Neural progenitor cell (in vitro differentiated cells): ENCODE data around the gene CCT5. TPM values are rescaled to one million over a fixed set of nuclear protein-coding genes. Genes with fewer than 3 reads are reported as not detected.
"Not testable (repeated sequence)": the region's sequence is repeated elsewhere in the genome, so short reads cannot be mapped to it uniquely, and the experiment has no call there.

Experiments
- DNase-seq: peaks from one replicate; pipeline ENCODE4 v3.0.0-alpha.2; 2016; ENCODE audit warnings: low spot score
- H2AFZ ChIP-seq: fragments of 200-600 bp; sonication (generic); replicated peaks from 2 replicates; pipeline ENCODE4 v1.6.1; 2016; ENCODE audit warnings: antibody characterized with exemption
- H3F3A ChIP-seq: fragments of 200-600 bp; sonication (generic); 2 replicates; pipeline ENCODE4 v1.6.1; 2016; ENCODE audit warnings: antibody characterized with exemption, low read depth
- H3K27ac ChIP-seq: fragments of 200-600 bp; sonication (generic); 2 replicates; pipeline ENCODE4 v1.5.1; 2016; ENCODE audit warnings: mild to moderate bottlenecking
- H3K27me3 ChIP-seq: fragments of 200-600 bp; sonication (generic); 2 replicates; pipeline ENCODE4 v1.6.1; 2016; ENCODE audit warnings: mild to moderate bottlenecking, moderate library complexity
- H3K36me3 ChIP-seq: fragments of 200-600 bp; sonication (generic); 2 replicates; pipeline ENCODE4 v1.5.1; 2016
- H3K4me1 ChIP-seq: fragments of 200-600 bp; sonication (generic); 2 replicates; pipeline ENCODE4 v1.6.1; 2016; ENCODE audit warnings: mixed run types
- H3K4me2 ChIP-seq: fragments of 200-600 bp; sonication (generic); 2 replicates; pipeline ENCODE4 v1.6.1; 2016
- H3K4me3 ChIP-seq: fragments of 200-600 bp; sonication (generic); 2 replicates; pipeline ENCODE4 v1.5.1; 2016
- H3K79me2 ChIP-seq: fragments of 200-600 bp; sonication (generic); 2 replicates; pipeline ENCODE4 v1.6.1; 2016; ENCODE audit warnings: low read depth
- H3K9ac ChIP-seq: fragments of 200-600 bp; sonication (generic); 2 replicates; pipeline ENCODE4 v1.6.1; 2016
- H3K9me3 ChIP-seq: fragments of 200-600 bp; sonication (generic); 2 replicates; pipeline ENCODE4 v1.5.1; 2016; ENCODE audit warnings: low read depth
- H4K20me1 ChIP-seq: fragments of 200-600 bp; sonication (generic); 2 replicates; pipeline ENCODE4 v1.6.1; 2016; ENCODE audit warnings: low read depth
- H3K27ac Mint-ChIP-seq: 3 replicates; pipeline ENCODE4 v1.8.0; 2021; ENCODE audit warnings: mixed read lengths
- H3K27me3 Mint-ChIP-seq: 2 replicates; pipeline ENCODE4 v1.8.0; 2022; ENCODE audit warnings: low read depth, mild to moderate bottlenecking, inconsistent platforms, moderate library complexity, mixed read lengths; ENCODE audit not compliant: insufficient read depth
- H3K36me3 Mint-ChIP-seq: 3 replicates; pipeline ENCODE4 v1.8.0; 2021; ENCODE audit warnings: mixed read lengths
- H3K4me1 Mint-ChIP-seq: 3 replicates; pipeline ENCODE4 v1.8.0; 2021; ENCODE audit warnings: mixed read lengths
- H3K4me3 Mint-ChIP-seq: 3 replicates; pipeline ENCODE4 v1.8.0; 2021; ENCODE audit warnings: mild to moderate bottlenecking, moderate library complexity, mixed read lengths
- H3K9me3 Mint-ChIP-seq: 3 replicates; pipeline ENCODE4 v1.8.0; 2020; ENCODE audit warnings: mixed read lengths
- CTCF ChIP-seq: fragments of 200-600 bp; sonication (generic); IDR thresholded peaks from 2 replicates; pipeline ENCODE4 v1.5.1; 2017; ENCODE audit warnings: antibody characterized with exemption, mild to moderate bottlenecking
- EZH2 ChIP-seq: fragments of 200-600 bp; sonication (generic); IDR thresholded peaks from 2 replicates; pipeline ENCODE4 v1.6.1; 2017; ENCODE audit warnings: antibody characterized with exemption, mild to moderate bottlenecking, moderate library complexity
- EZH2phosphoT487 ChIP-seq: fragments of 200-600 bp; sonication (generic); IDR thresholded peaks from 2 replicates; pipeline ENCODE4 v1.6.1; 2017; ENCODE audit warnings: antibody characterized with exemption
- total RNA-seq: library from RNA; depleted of rRNA; stranded (reverse); fragments of >200 nt; gene quantifications from 2 replicates; pipeline ENCODE4 v1.2.3, GENCODE V29; 2015; ENCODE audit warnings: low replicate concordance

Gene CCT5
- total RNA-seq, 1 donor from 2014 or later = 532 TPM

- Histone ChIP-seq H3F3A (peaks cover 47% of the 10 kb centered on the region), H3K9ac (no peak overlapping the region), H3K36me3 (no peaks in the 10 kb centered on the region), H3K9me3 (no peaks in the 10 kb centered on the region), H3K4me3 (no peak overlapping the region), H2AFZ (no peak overlapping the region), H3K4me1 (no peaks in the 10 kb centered on the region), H3K27me3 (no peaks in the 10 kb centered on the region), H4K20me1 (peaks cover 9% of the 10 kb centered on the region), H3K4me2 (no peak overlapping the region), H3K27ac (no peak overlapping the region), H3K79me2 (no peaks in the 10 kb centered on the region)
- H3K4me1 Mint-ChIP-seq = no peaks in the 10 kb centered on the region
- peaks cover 2% of the 10 kb centered on the region for H3K27me3 Mint-ChIP-seq
- H3K4me3 Mint-ChIP-seq = no peak overlapping the region
- H3K36me3 Mint-ChIP-seq = peaks cover 19% of the 10 kb centered on the region
- H3K9me3 Mint-ChIP-seq = peaks cover 3% of the 10 kb centered on the region
- no peak for DNase-seq
- H3K27ac Mint-ChIP-seq = no peak overlapping the region
- TF ChIP-seq CTCF = no peak
- TF ChIP-seq EZH2phosphoT487 = no peak
- TF ChIP-seq EZH2 = no peak
These were observed 16.8 kb downstream of the CCT5 start for GRCh38 chr5:10266839-10267238.

GRCh38 chr5:10268100-10268499 lies 18.0 kb downstream of the CCT5 start:
- H2AFZ ChIP-seq = no peak overlapping the region
- no peaks in the 10 kb centered on the region for H3K4me1 Mint-ChIP-seq
- H3K9ac ChIP-seq = no peak overlapping the region
- H3K9me3 Mint-ChIP-seq = peaks cover 3% of the 10 kb centered on the region
- no peak overlapping the region for H3K4me3 Mint-ChIP-seq
- H3K27ac Mint-ChIP-seq = no peak overlapping the region
- no peak for DNase-seq
- no peaks in the 10 kb centered on the region for H3K4me1 ChIP-seq
- H3K27ac ChIP-seq = no peak overlapping the region
- no peaks in the 10 kb centered on the region for H3K9me3 ChIP-seq
- TF ChIP-seq EZH2phosphoT487 (no peak), EZH2 (no peak), CTCF (no peak)
- H3K79me2 ChIP-seq = no peaks in the 10 kb centered on the region
- H3K36me3 ChIP-seq = no peaks in the 10 kb centered on the region
- H3K27me3 Mint-ChIP-seq = peaks cover 6% of the 10 kb centered on the region
- H3K27me3 ChIP-seq = no peaks in the 10 kb centered on the region
- no peaks in the 10 kb centered on the region for H4K20me1 ChIP-seq
- H3K4me2 ChIP-seq = no peak overlapping the region
- no peak overlapping the region for H3K4me3 ChIP-seq
- peaks cover 9% of the 10 kb centered on the region for H3K36me3 Mint-ChIP-seq
- peaks cover 37% of the 10 kb centered on the region for H3F3A ChIP-seq

GRCh38 chr5:10272053-10272874 lies 22.2 kb downstream of the CCT5 start:
- DNase-seq = no peak
- H3K4me1 ChIP-seq = no peaks in the 10 kb centered on the region
- H3K36me3 ChIP-seq = no peaks in the 10 kb centered on the region
- no peak overlapping the region for H3K4me2 ChIP-seq
- Mint-ChIP-seq H3K27ac (no peak overlapping the region), H3K9me3 (peaks cover 3% of the 10 kb centered on the region), H3K4me1 (peaks cover 13% of the 10 kb centered on the region), H3K27me3 (peaks cover 6% of the 10 kb centered on the region), H3K36me3 (no peaks in the 10 kb centered on the region), H3K4me3 (no peak overlapping the region)
- no peaks in the 10 kb centered on the region for H4K20me1 ChIP-seq
- H2AFZ ChIP-seq = no peak overlapping the region
- no peaks in the 10 kb centered on the region for H3K27me3 ChIP-seq
- no peak overlapping the region for H3K4me3 ChIP-seq
- H3F3A ChIP-seq = peaks cover under 1% of the 10 kb centered on the region
- TF ChIP-seq EZH2phosphoT487 = no peak
- no peak for TF ChIP-seq CTCF
- no peaks in the 10 kb centered on the region for H3K9me3 ChIP-seq
- H3K79me2 ChIP-seq = no peaks in the 10 kb centered on the region
- no peak overlapping the region for H3K27ac ChIP-seq
- no peak overlapping the region for H3K9ac ChIP-seq

GRCh38 chr5:10272875-10273209 lies 22.8 kb downstream of the CCT5 start:
- H3K9ac ChIP-seq, H3K27me3 ChIP-seq, H2AFZ ChIP-seq, H3K9me3 Mint-ChIP-seq, H3K4me2 ChIP-seq, H3K4me3 Mint-ChIP-seq, H3K36me3 ChIP-seq, H3K4me3 ChIP-seq, H3K27ac Mint-ChIP-seq, H4K20me1 ChIP-seq, H3K79me2 ChIP-seq, H3K9me3 ChIP-seq, H3F3A ChIP-seq, H3K36me3 Mint-ChIP-seq, H3K4me1 ChIP-seq, H3K27me3 Mint-ChIP-seq, DNase-seq, H3K27ac ChIP-seq: not testable (repeated sequence)
- peaks cover 13% of the 10 kb centered on the region for H3K4me1 Mint-ChIP-seq
